ENCODE results near the gene IMPG2.
"Not testable (repeated sequence)": the region's sequence is repeated elsewhere in the genome, so short reads cannot be mapped to it uniquely, and the experiment has no call there.

The IMPG2 gene

GRCh38 chr3:101320475-101320874, at the start of gene IMPG2:
IMPG2 (minus strand) TSS chr3:101320575; CDS start chr3:101320372, 203 bp downstream.
- no peak for DNase-seq

- DNase-seq = no peak
Observed at GRCh38 chr3:101362406-101362805, 42.0 kb upstream of the IMPG2 start.

GRCh38 chr3:101351829-101352228, 31.5 kb upstream of the IMPG2 start:
- DNase-seq = no peak

- no peak for DNase-seq
Observed at GRCh38 chr3:101340591-101340990, 20.2 kb upstream of the IMPG2 start.

- DNase-seq = no peak
Observed at GRCh38 chr3:101333883-101334282, 13.5 kb upstream of the IMPG2 start.

- DNase-seq = no peak
Observed at GRCh38 chr3:101329016-101329673, 8.8 kb upstream of the IMPG2 start.

- DNase-seq = no peak
Observed at GRCh38 chr3:101325393-101326134, 5.2 kb upstream of the IMPG2 start.

GRCh38 chr3:101319531-101319930, 844 bp downstream of the IMPG2 start:
- no peak for DNase-seq

GRCh38 chr3:101312545-101312944, 7.8 kb downstream of the IMPG2 start:
- no peak for DNase-seq

- no peak for DNase-seq
Observed at GRCh38 chr3:101311676-101312075, 8.7 kb downstream of the IMPG2 start.

GRCh38 chr3:101310978-101311375, 9.4 kb downstream of the IMPG2 start:
- DNase-seq = no peak

- not testable (repeated sequence) for DNase-seq
Observed at GRCh38 chr3:101308147-101308772, 12.1 kb downstream of the IMPG2 start.

- DNase-seq = no peak
Observed at GRCh38 chr3:101303836-101304235, 16.5 kb downstream of the IMPG2 start.

- DNase-seq = peak; percentile 33
Observed at GRCh38 chr3:101303089-101303731, 17.2 kb downstream of the IMPG2 start.

- no peak for DNase-seq
Observed at GRCh38 chr3:101300073-101300472, 20.3 kb downstream of the IMPG2 start.

GRCh38 chr3:101292027-101292426, 28.3 kb downstream of the IMPG2 start:
- no peak for DNase-seq

GRCh38 chr3:101288294-101288693, 32.1 kb downstream of the IMPG2 start:
- DNase-seq = no peak

GRCh38 chr3:101284757-101285156, 35.6 kb downstream of the IMPG2 start:
- DNase-seq = no peak

GRCh38 chr3:101281521-101282030, 38.8 kb downstream of the IMPG2 start:
- no peak for DNase-seq

GRCh38 chr3:101279765-101280385, 40.5 kb downstream of the IMPG2 start:
- no peak for DNase-seq

- DNase-seq = no peak
Observed at GRCh38 chr3:101279162-101279561, 41.2 kb downstream of the IMPG2 start.

GRCh38 chr3:101278727-101279126, 41.6 kb downstream of the IMPG2 start:
- no peak for DNase-seq

- no peak for DNase-seq
Observed at GRCh38 chr3:101273608-101274007, 46.8 kb downstream of the IMPG2 start.

All from activated CD4-positive, alpha-beta T cell treated with anti-CD3 and anti-CD28 coated beads, Interleukin-2, Interleukin-6, amounts not matched to agents 100 ng/mL and 50 ng/mL, durations not matched to agents 16 hours and 8 hours (primary cell).